GM19099 (cell line): ENCODE results near the gene NUDT21.

Experiments
- POLR2A ChIP-seq: IDR thresholded peaks from 3 replicates; pipeline ENCODE4 v1.6.1; 2011; ENCODE audit warnings: low read depth; ENCODE audit not compliant: insufficient read length; ENCODE audit errors: extremely low read depth

The NUDT21 gene

GRCh38 chr16:56470666-56471065 is 19.5 kb upstream of the NUDT21 start:
- TF ChIP-seq POLR2A = no peak

- no peak for TF ChIP-seq POLR2A
These were observed 19.1 kb upstream of the NUDT21 start for GRCh38 chr16:56470232-56470631.

DNA sequence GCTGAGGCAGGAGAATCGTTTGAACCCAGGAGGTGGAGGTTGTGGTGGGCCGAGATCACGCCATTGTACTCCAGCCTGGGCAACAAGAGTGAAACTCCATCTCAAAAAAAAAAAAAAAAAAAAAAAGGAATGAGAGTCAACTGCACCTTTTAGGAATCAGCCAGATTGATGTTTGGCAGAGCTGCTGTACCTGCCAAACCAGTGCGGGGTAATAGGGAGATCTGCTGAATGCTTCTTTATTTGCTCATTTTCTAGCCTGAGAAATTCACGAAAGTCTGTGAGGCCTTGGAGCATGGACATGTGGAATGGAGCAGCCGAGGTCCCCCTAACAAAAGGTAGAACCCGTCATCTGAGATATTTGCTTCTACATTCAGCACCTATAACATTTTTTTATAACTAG is 18.6 kb upstream of the NUDT21 start:
- TF ChIP-seq POLR2A = no peak

- TF ChIP-seq POLR2A = no peak
These were observed 17.7 kb upstream of the NUDT21 start for GRCh38 chr16:56468800-56469199.

GRCh38 chr16:56466344-56466743 is 15.2 kb upstream of the NUDT21 start:
- no peak for TF ChIP-seq POLR2A

DNA sequence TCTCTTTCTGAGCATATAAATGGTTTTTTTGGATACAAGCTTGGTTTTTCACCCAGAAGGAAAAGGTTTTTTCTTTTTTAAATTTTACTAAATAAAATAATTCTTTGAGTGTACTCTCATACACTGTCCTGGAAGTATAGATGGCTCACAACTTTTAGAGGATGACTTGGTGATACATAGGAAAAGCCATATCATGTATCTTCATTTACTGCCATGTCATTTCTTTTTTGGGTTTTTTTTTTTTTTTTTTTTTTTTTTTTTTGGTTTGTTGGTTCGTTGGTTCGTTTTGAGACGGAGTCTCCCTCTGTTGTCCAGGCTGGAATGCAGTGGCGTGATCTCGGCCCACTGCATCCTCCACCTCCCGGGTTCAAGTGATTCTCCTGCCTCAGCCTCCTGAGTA is 12.0 kb upstream of the NUDT21 start:
- TF ChIP-seq POLR2A = no peak

DNA sequence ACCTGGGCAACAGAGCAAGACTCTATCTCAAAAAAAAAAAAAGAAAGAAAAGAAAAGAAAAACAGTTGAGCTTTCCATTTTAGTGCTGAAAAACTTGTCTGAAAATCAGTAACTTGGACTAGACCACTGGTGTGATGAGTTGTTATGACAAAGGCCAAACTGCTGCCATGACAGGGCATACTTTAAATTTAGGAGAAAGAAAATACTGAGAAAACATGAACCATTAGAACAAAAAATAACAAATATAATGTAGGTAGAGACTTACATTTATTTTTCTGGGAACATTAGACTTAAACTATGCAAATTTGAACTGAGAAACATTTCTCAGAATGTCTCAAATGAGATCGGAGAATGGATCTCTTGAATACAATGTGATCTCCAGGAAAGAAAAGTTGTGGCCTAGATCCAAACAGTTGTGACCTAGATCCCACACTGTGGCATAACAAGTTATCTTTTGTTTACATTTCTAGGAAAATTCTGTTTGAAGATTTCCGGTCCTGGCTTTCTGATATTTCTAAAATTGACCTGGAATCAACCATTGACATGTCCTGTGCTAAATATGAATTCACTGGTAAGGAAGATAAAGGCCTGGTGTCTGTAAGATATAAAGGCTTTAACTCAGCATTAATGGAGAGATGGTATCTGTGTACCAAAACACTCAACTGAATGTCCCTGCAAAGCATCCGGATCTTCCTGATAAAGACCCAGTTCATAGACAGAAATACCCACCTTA is 11.1 kb upstream of the NUDT21 start:
- no peak for TF ChIP-seq POLR2A

- TF ChIP-seq POLR2A = no peak
These were observed 9.0 kb upstream of the NUDT21 start for GRCh38 chr16:56460101-56460500.

GRCh38 chr16:56457927-56458470 is 6.9 kb upstream of the NUDT21 start:
- no peak for TF ChIP-seq POLR2A

GRCh38 chr16:56451753-56452689 is 889 bp upstream of the NUDT21 start:
- TF ChIP-seq POLR2A = no peak

GRCh38 chr16:56450275-56450985 is 702 bp downstream of the NUDT21 start:
- no peak for TF ChIP-seq POLR2A

GRCh38 chr16:56448005-56448404 is 3.1 kb downstream of the NUDT21 start:
- no peak for TF ChIP-seq POLR2A

DNA sequence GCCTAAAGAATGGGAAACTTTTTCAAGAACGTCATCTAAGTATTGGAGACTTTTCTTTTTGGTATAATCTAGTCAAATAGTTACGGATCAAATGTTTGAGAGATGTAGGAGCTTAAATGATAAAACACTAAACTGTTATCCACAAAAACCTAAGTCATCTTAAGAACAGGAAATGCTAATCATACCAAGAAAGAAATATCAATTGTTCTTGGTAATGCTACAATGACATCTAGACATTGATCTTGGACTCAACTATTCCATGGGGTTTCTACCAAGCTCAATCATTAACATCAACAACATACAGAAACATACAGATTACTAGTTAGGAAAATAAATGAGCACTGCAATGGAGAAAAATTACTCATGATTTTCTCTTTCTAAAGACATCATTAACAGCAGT is 3.8 kb downstream of the NUDT21 start:
- TF ChIP-seq POLR2A = no peak

GRCh38 chr16:56438038-56438437 is 13.1 kb downstream of the NUDT21 start:
- TF ChIP-seq POLR2A = no peak

DNA sequence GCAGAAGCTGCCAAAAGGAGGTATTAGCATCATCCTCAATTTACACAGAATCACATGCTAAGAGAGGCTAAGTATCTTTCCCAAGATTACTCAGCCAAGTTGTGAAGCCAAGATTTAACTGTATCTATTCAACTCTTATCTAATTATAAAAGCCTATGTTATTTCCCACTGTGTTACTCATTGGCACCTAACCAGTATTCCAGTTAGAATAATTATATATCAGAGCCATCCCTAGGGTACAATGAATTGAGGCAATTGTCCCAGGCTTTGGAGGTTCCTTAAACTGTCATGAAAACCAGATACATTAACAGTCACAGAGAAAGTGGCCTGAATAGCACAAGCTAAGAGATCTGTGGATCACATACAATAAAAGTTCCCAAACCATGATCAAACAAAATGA is 14.9 kb downstream of the NUDT21 start:
- no peak for TF ChIP-seq POLR2A

- no peak for TF ChIP-seq POLR2A
These were observed 23.0 kb downstream of the NUDT21 start for GRCh38 chr16:56428091-56428490.

GRCh38 chr16:56426585-56426984 is 24.5 kb downstream of the NUDT21 start:
- TF ChIP-seq POLR2A = no peak
